Upper lobe of left lung (tissue), 4 donors: ENCODE measurements around the gene SEC11A.

Source experiments
- CTCF ChIP-seq, 6 experiments: fragments of 450-650 bp in 4 of 6; fragments of 200-600 bp in 2 of 6; sonication (generic) in 2 of 6; IDR thresholded peaks; one replicate each; pipeline ENCODE4 v1.5.1; 2016 to 2019; ENCODE audit warnings: antibody characterized with exemption in 6 of 6
- POLR2A ChIP-seq, 4 donors: fragments of 450-650 bp; IDR thresholded peaks; one replicate each; pipeline ENCODE4 v1.5.1; 2016 to 2017; ENCODE audit warnings: antibody characterized with exemption in 4 of 4, mild to moderate bottlenecking in 2 of 4

- no peak for TF ChIP-seq CTCF (IDR thresholded peaks at IDR 0.05)
- TF ChIP-seq POLR2A (IDR thresholded peaks at IDR 0.05) = no peak
These were observed 36.8 kb upstream of the SEC11A start for GRCh38 chr15:84752700-84753099.
